HG03196 (cell line): ENCODE results near the gene TRPC4.

Experiments
- ATAC-seq: cut with Tn5 transposase; IDR thresholded peaks from one replicate; pipeline ENCODE4 v1.9.1; 2021; ENCODE audit not compliant: unreplicated experiment

TRPC4 gene

GRCh38 chr13:37735293-37735692 is 134.3 kb downstream of the TRPC4 start:
- no peak for ATAC-seq

GRCh38 chr13:37729876-37730275 is 139.7 kb downstream of the TRPC4 start:
- no peak for ATAC-seq

- ATAC-seq, result no peak
Observed at GRCh38 chr13:37716420-37717195, 153.0 kb downstream of the TRPC4 start.

- no peak for ATAC-seq
Observed at GRCh38 chr13:37715606-37716015, 154.0 kb downstream of the TRPC4 start.

- no peak for ATAC-seq
Observed at GRCh38 chr13:37709318-37709717, 160.3 kb downstream of the TRPC4 start.

- no peak for ATAC-seq
Observed at GRCh38 chr13:37707739-37708500, 161.7 kb downstream of the TRPC4 start.

GRCh38 chr13:37706041-37706440 is 163.5 kb downstream of the TRPC4 start:
- no peak for ATAC-seq

GRCh38 chr13:37701972-37702371 is 167.6 kb downstream of the TRPC4 start:
- no peak for ATAC-seq

GRCh38 chr13:37701306-37701705 is 168.3 kb downstream of the TRPC4 start:
- no peak for ATAC-seq

GRCh38 chr13:37700887-37701286 is 168.7 kb downstream of the TRPC4 start:
- no peak for ATAC-seq

- ATAC-seq, result no peak
Observed at GRCh38 chr13:37695200-37695599, 174.4 kb downstream of the TRPC4 start.

- no peak for ATAC-seq
Observed at GRCh38 chr13:37690361-37690760, 179.2 kb downstream of the TRPC4 start.

- ATAC-seq, result no peak
Observed at GRCh38 chr13:37686501-37686900, 183.1 kb downstream of the TRPC4 start.

GRCh38 chr13:37685206-37685605 is 184.4 kb downstream of the TRPC4 start:
- no peak for ATAC-seq

GRCh38 chr13:37682496-37682895 is 187.1 kb downstream of the TRPC4 start:
- no peak for ATAC-seq

GRCh38 chr13:37681281-37682032 is 188.1 kb downstream of the TRPC4 start:
- ATAC-seq, result no peak

GRCh38 chr13:37680137-37680536 is 189.4 kb downstream of the TRPC4 start:
- ATAC-seq, result no peak

GRCh38 chr13:37679043-37679442 is 190.5 kb downstream of the TRPC4 start:
- no peak for ATAC-seq

GRCh38 chr13:37669845-37670244 is 199.7 kb downstream of the TRPC4 start:
- ATAC-seq, result no peak

GRCh38 chr13:37667702-37668101 is 201.9 kb downstream of the TRPC4 start:
- no peak for ATAC-seq

GRCh38 chr13:37666036-37666435 is 203.5 kb downstream of the TRPC4 start:
- ATAC-seq, result no peak

GRCh38 chr13:37665420-37665819 is 204.2 kb downstream of the TRPC4 start:
- ATAC-seq, result no peak
